OCI-LY3 (cell line): Measurements from ENCODE around the gene RAB3GAP2.
"Not testable (repeated sequence)": the region's sequence is repeated elsewhere in the genome, so short reads cannot be mapped to it uniquely, and the experiment has no call there.

Source experiments
- H2AFZ ChIP-seq: fragments of 200-600, 300-600 bp; shearing (Covaris generic); 2 replicates; pipeline ENCODE4 v1.6.0; 2014; ENCODE audit warnings: antibody characterized with exemption, low read depth, low read length
- H3K27ac ChIP-seq: fragments of 200-600, 300-600 bp; sonication (generic); 2 replicates; pipeline ENCODE4 v1.5.1; 2014; ENCODE audit warnings: mild to moderate bottlenecking, low read length, moderate library complexity, mixed read lengths
- H3K27me3 ChIP-seq: fragments of 200-600, 300-600 bp; sonication (generic); 2 replicates; pipeline ENCODE4 v1.6.1; 2014; ENCODE audit warnings: low read depth, low read length, mixed read lengths
- H3K36me3 ChIP-seq: fragments of 200-600, 300-600 bp; sonication (generic); replicated peaks from 2 replicates; pipeline ENCODE3; 2014; ENCODE audit warnings: low read depth, low read length, mixed read lengths
- H3K4me1 ChIP-seq: fragments of 300-600, 200-600 bp; sonication (generic); 2 replicates; pipeline ENCODE4 v1.6.1; 2014; ENCODE audit warnings: low read length, mixed read lengths
- H3K4me2 ChIP-seq: fragments of 200-600, 300-600 bp; sonication (generic); 2 replicates; pipeline ENCODE4 v1.6.1; 2014; ENCODE audit warnings: low read length, mixed read lengths
- H3K4me3 ChIP-seq: fragments of 300-600, 200-600 bp; sonication (generic); 2 replicates; pipeline ENCODE4 v1.5.1; 2014; ENCODE audit warnings: antibody characterized with exemption, mild to moderate bottlenecking, low read length, moderate library complexity
- H3K79me2 ChIP-seq: fragments of 300-600, 200-600 bp; shearing (Covaris generic); 2 replicates; pipeline ENCODE4 v1.6.1; 2014; ENCODE audit warnings: mild to moderate bottlenecking, low read length, mixed read lengths
- H3K9ac ChIP-seq: fragments of 300-600, 200-600 bp; shearing (Covaris generic); 2 replicates; pipeline ENCODE4 v1.6.0; 2014; ENCODE audit warnings: mild to moderate bottlenecking, low read length, moderate library complexity
- H3K9me3 ChIP-seq: fragments of 200-600, 300-600 bp; shearing (Covaris generic); 2 replicates; pipeline ENCODE4 v1.6.1; 2014; ENCODE audit warnings: low read length, mixed read lengths; ENCODE audit not compliant: insufficient read depth
- H4K20me1 ChIP-seq: fragments of 200-600, 300-600 bp; sonication (generic); 2 replicates; pipeline ENCODE4 v1.6.1; 2016; ENCODE audit warnings: low read length, mixed read lengths; ENCODE audit not compliant: insufficient read depth
- EZH2phosphoT487 ChIP-seq: fragments of 200-600 bp; shearing (Covaris generic); IDR thresholded peaks from 2 replicates; pipeline ENCODE4 v1.6.1; 2018; ENCODE audit warnings: antibody characterized with exemption, mixed run types, low read depth
- TF ChIP-seq, protein P1 (sequence below): fragments of 200-600, 300-600 bp; sonication (generic); IDR thresholded peaks from 2 replicates; pipeline ENCODE4 v1.5.1; 2014; ENCODE audit warnings: antibody characterized with exemption, low read length, low read depth

Gene RAB3GAP2

DNA sequence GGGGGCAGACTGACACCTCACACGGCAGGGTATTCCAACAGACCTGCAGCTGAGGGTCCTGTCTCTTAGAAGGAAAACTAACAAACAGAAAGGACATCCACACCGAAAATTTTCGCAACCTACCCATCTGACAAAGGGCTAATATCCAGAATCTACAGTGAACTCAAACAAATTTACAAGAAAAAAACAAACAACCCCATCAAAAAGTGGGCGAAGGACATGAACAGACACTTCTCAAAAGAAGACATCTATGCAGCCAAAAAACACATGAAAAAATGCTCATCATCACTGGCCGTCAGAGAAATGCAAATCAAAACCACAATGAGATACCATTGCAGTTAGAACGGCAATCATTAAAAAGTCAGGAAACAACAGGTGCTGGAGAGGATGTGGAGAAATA, 26.4 kb downstream of the RAB3GAP2 start:
- Histone ChIP-seq H3K36me3 (peaks cover 64% of the 10 kb centered on the region), H3K4me1 (peaks cover 24% of the 10 kb centered on the region), H4K20me1 (peaks cover 18% of the 10 kb centered on the region; the same call in 1 of the 2 replicates), H3K79me2 (peaks cover 83% of the 10 kb centered on the region), H3K9me3 (peaks cover 33% of the 10 kb centered on the region)
- not testable (repeated sequence) for H2AFZ ChIP-seq, H3K27ac ChIP-seq, H3K4me3 ChIP-seq, H3K27me3 ChIP-seq, H3K4me2 ChIP-seq, H3K9ac ChIP-seq

DNA sequence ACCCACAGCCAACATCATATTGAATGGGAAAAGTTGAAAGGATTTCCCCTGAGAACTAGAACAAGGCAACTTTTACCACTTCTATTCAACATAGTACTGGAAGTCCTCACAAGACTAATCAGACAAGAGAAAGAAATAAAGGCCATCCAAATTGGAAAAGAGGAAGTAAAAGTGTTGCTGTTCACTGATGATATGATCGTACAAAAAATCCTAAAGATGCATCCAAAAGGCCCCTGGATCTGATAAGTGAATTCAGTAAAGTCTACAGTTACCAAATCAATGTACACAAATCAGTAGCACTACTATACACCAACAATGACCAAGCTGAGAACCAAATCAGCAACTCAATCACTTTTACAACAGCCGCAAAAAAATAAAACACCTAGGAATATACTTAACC, 28.3 kb downstream of the RAB3GAP2 start:
- H3K79me2 ChIP-seq = peaks cover 82% of the 10 kb centered on the region
- peaks cover 35% of the 10 kb centered on the region for H3K4me1 ChIP-seq
- H3K4me3 ChIP-seq = no peak overlapping the region
- H3K36me3 ChIP-seq = peaks cover 56% of the 10 kb centered on the region
- no peak overlapping the region for H2AFZ ChIP-seq
- H4K20me1 ChIP-seq = peaks cover 29% of the 10 kb centered on the region
- H3K27ac ChIP-seq = no peak overlapping the region
- no peak overlapping the region for H3K4me2 ChIP-seq
- no peaks in the 10 kb centered on the region for H3K27me3 ChIP-seq
- no peak overlapping the region for H3K9ac ChIP-seq
- peaks cover 13% of the 10 kb centered on the region; the same call in 1 of the 2 replicates for H3K9me3 ChIP-seq
- no peak for TF ChIP-seq EZH2phosphoT487
- TF ChIP-seq, protein P1, sequence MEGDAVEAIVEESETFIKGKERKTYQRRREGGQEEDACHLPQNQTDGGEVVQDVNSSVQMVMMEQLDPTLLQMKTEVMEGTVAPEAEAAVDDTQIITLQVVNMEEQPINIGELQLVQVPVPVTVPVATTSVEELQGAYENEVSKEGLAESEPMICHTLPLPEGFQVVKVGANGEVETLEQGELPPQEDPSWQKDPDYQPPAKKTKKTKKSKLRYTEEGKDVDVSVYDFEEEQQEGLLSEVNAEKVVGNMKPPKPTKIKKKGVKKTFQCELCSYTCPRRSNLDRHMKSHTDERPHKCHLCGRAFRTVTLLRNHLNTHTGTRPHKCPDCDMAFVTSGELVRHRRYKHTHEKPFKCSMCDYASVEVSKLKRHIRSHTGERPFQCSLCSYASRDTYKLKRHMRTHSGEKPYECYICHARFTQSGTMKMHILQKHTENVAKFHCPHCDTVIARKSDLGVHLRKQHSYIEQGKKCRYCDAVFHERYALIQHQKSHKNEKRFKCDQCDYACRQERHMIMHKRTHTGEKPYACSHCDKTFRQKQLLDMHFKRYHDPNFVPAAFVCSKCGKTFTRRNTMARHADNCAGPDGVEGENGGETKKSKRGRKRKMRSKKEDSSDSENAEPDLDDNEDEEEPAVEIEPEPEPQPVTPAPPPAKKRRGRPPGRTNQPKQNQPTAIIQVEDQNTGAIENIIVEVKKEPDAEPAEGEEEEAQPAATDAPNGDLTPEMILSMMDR = no peak

DNA sequence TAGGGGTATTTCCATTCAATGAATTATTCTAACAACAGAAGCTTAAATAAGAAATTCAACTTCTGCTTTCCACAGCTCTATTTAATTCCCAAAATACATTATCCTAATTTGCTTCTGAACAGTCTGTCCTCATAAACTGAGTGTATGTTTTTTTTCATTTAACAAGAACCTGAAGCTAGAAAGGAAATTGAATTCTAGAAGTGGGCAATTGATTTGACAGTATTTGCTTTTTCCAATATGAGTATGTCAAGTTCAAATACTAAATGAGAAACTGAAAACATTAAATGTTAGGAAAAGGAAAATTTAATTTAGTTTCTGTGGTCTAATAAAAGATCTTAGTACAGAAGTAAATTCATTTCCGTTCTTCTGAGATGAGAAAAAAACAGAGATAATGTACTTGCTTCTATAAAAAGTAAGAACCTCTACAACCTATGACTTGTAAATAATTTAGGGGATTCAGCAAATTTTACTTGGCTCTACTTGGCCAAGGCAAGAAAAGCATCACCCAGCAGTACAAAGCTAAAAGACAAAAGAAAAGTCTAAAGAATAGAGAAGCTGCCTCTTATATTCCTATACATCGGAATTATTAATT, 31.1 kb downstream of the RAB3GAP2 start:
- H3K27ac ChIP-seq = peak overlapping the region; percentile 55
- peak overlapping the region; percentile 54 for H3K4me2 ChIP-seq
- H3K4me1 ChIP-seq = peaks cover 35% of the 10 kb centered on the region
- no peak overlapping the region for H2AFZ ChIP-seq
- H3K27me3 ChIP-seq = no peaks in the 10 kb centered on the region
- no peaks in the 10 kb centered on the region for H3K9me3 ChIP-seq
- peaks cover 49% of the 10 kb centered on the region for H3K36me3 ChIP-seq
- no peak overlapping the region for H3K9ac ChIP-seq
- peak overlapping the region; percentile 26 for H3K4me3 ChIP-seq
- H3K79me2 ChIP-seq = peaks cover 90% of the 10 kb centered on the region
- H4K20me1 ChIP-seq = peaks cover 38% of the 10 kb centered on the region
- TF ChIP-seq EZH2phosphoT487 = no peak
- TF ChIP-seq, protein P1 = no peak

DNA sequence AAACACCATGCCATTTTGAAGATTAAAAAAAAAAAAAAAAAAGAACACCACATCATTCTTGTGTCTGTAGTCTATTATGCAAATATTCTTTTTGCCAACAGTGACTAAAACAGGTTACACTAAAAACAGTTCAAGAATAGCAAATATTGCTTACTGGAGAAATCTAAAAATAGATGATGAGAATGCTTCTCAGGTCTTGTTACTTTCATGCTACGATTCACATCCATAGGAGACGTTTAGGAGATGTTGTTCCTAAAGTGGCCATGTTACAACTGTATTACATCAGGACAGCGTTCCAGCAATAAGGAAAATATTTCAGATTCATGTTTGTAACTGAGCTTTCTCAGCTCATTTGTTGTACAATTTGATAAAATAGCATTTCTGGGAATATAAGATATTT, 32.3 kb downstream of the RAB3GAP2 start:
- Histone ChIP-seq H3K27me3 (no peaks in the 10 kb centered on the region), H3K9ac (no peak overlapping the region), H3K36me3 (peaks cover 57% of the 10 kb centered on the region), H3K4me1 (peaks cover 42% of the 10 kb centered on the region), H3K9me3 (no peaks in the 10 kb centered on the region), H3K4me2 (no peak overlapping the region), H4K20me1 (peaks cover 45% of the 10 kb centered on the region), H3K27ac (no peak overlapping the region), H3K4me3 (no peak overlapping the region), H3K79me2 (peaks cover 95% of the 10 kb centered on the region), H2AFZ (no peak overlapping the region)
- TF ChIP-seq, protein P1 = no peak
- TF ChIP-seq EZH2phosphoT487 = no peak
